Uterus (tissue), 2 donors: ENCODE data around the gene SPSB2.

Experiments used
- POLR2A ChIP-seq, 2 donors: fragments of 450-650 bp; IDR thresholded peaks; one replicate each; pipeline ENCODE4 v1.6.1; 2016; ENCODE audit warnings: antibody characterized with exemption in 2 of 2, mild to moderate bottlenecking in 1 of 2, moderate library complexity in 1 of 2
- TF ChIP-seq, protein P1 (sequence below), 4 experiments: fragments of 200-600 bp in 2 of 4; fragments of 450-650 bp in 2 of 4; sonication (generic) in 2 of 4; IDR thresholded peaks; one replicate each; pipeline ENCODE4 v1.5.1; 2016 to 2019; ENCODE audit warnings: antibody characterized with exemption in 4 of 4, mild to moderate bottlenecking in 2 of 4, moderate library complexity in 1 of 4

DNA sequence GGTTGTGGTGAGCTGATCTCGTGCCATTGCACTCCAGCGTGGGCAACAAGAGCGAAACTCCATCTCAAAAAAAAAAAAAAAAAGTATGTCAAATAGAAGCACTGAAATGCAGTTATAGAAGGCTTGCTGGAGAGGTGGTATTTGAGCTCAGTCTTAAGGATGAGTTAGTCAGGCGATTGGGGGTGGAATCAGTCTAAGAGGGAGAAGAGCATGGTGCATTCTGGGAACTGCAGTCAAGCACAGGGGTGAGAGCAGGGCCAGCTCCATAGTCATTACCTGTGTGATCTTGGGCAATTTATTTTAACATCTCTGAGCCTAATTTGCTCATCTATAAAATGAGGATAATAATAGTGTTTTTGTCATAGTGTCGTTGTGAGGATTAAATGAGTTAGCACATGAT lies 38.2 kb downstream of the SPSB2 start:
- TF ChIP-seq, protein P1, sequence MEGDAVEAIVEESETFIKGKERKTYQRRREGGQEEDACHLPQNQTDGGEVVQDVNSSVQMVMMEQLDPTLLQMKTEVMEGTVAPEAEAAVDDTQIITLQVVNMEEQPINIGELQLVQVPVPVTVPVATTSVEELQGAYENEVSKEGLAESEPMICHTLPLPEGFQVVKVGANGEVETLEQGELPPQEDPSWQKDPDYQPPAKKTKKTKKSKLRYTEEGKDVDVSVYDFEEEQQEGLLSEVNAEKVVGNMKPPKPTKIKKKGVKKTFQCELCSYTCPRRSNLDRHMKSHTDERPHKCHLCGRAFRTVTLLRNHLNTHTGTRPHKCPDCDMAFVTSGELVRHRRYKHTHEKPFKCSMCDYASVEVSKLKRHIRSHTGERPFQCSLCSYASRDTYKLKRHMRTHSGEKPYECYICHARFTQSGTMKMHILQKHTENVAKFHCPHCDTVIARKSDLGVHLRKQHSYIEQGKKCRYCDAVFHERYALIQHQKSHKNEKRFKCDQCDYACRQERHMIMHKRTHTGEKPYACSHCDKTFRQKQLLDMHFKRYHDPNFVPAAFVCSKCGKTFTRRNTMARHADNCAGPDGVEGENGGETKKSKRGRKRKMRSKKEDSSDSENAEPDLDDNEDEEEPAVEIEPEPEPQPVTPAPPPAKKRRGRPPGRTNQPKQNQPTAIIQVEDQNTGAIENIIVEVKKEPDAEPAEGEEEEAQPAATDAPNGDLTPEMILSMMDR (IDR thresholded peaks at IDR 0.05) = no peak
- no peak for TF ChIP-seq POLR2A (IDR thresholded peaks at IDR 0.05)
